ENCODE results near the gene ATP5MC2. TPM values are rescaled to one million over a fixed set of nuclear protein-coding genes. Genes with fewer than 3 reads are reported as not detected.

The ATP5MC2 gene
- total RNA-seq, 1 experiment from 2014 or later: 322 TPM

- H3K9ac ChIP-seq (ENCODE audit: low read length): no peak overlapping the region
- H3K9me2 ChIP-seq (replicated peaks; ENCODE audit: low read length): no peaks in the 10 kb centered on the region
- H3K27ac ChIP-seq (ENCODE audit: low read length): no peak overlapping the region
- DNase-seq (no peak), ATAC-seq (no peak)
- H3K27me3 ChIP-seq (ENCODE audit: low read length): 0 out of 2 replicates have a peak, but pooled peaks cover 3% of the 10 kb centered on the region
- no peaks in the 10 kb centered on the region for H3K9me3 ChIP-seq (ENCODE audit: low read length)
- H2AFZ ChIP-seq (ENCODE audit: low read length): no peak overlapping the region
- no peaks in the 10 kb centered on the region for H3F3A ChIP-seq (ENCODE audit: low read length, unreplicated experiment)
- no peak overlapping the region for H3K4me2 ChIP-seq (ENCODE audit: low read length)
- intact Hi-C loops (cut with micrococcal nuclease): no loop called here
- no TSS peak for BruUV-seq (replicated peaks)
- no peaks in the 10 kb centered on the region for H3K79me2 ChIP-seq (ENCODE audit: low read length)
- H3K4me3 ChIP-seq (ENCODE audit: low read length): no peak overlapping the region
- ChIA-PET CTCF (no interaction called here), POLR2A (ENCODE audit: unreplicated experiment) (no interaction called here)
- H3K36me3 ChIP-seq (ENCODE audit: low read depth, low read length): no peaks in the 10 kb centered on the region
- H3K4me1 ChIP-seq (ENCODE audit: insufficient read depth, low read length): no peaks in the 10 kb centered on the region
- TF ChIP-seq, protein P1, sequence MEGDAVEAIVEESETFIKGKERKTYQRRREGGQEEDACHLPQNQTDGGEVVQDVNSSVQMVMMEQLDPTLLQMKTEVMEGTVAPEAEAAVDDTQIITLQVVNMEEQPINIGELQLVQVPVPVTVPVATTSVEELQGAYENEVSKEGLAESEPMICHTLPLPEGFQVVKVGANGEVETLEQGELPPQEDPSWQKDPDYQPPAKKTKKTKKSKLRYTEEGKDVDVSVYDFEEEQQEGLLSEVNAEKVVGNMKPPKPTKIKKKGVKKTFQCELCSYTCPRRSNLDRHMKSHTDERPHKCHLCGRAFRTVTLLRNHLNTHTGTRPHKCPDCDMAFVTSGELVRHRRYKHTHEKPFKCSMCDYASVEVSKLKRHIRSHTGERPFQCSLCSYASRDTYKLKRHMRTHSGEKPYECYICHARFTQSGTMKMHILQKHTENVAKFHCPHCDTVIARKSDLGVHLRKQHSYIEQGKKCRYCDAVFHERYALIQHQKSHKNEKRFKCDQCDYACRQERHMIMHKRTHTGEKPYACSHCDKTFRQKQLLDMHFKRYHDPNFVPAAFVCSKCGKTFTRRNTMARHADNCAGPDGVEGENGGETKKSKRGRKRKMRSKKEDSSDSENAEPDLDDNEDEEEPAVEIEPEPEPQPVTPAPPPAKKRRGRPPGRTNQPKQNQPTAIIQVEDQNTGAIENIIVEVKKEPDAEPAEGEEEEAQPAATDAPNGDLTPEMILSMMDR (conservative IDR thresholded peaks at IDR 0.05; ENCODE audit: low read depth, low read length): no peak
- TF ChIP-seq EZH2 (IDR thresholded peaks at IDR 0.05; ENCODE audit: low read length, unreplicated experiment) (no peak), EZH2phosphoT487 (IDR thresholded peaks at IDR 0.05; ENCODE audit: borderline replicate concordance, low read length) (no peak)
- no peaks in the 10 kb centered on the region for H4K20me1 ChIP-seq (ENCODE audit: low read length)
Observed at GRCh38 chr12:53712059-53712643, 36.3 kb upstream of the ATP5MC2 start.

GRCh38 chr12:53710091-53710490, 34.2 kb upstream of the ATP5MC2 start:
- intact Hi-C loops (cut with micrococcal nuclease): no loop called here
- no peak for TF ChIP-seq EZH2 (IDR thresholded peaks at IDR 0.05; ENCODE audit: low read length, unreplicated experiment)
- TF ChIP-seq, protein P1 (conservative IDR thresholded peaks at IDR 0.05; ENCODE audit: low read depth, low read length): no peak
- TF ChIP-seq EZH2phosphoT487 (IDR thresholded peaks at IDR 0.05; ENCODE audit: borderline replicate concordance, low read length): no peak
- Histone ChIP-seq H3K9me3 (ENCODE audit: low read length) (no peaks in the 10 kb centered on the region), H3K4me3 (ENCODE audit: low read length) (no peak overlapping the region), H3K9ac (ENCODE audit: low read length) (no peak overlapping the region), H3K4me2 (ENCODE audit: low read length) (no peak overlapping the region), H3K79me2 (ENCODE audit: low read length) (no peaks in the 10 kb centered on the region), H3K4me1 (ENCODE audit: insufficient read depth, low read length) (no peaks in the 10 kb centered on the region), H3K36me3 (ENCODE audit: low read depth, low read length) (no peaks in the 10 kb centered on the region), H3K27me3 (ENCODE audit: low read length) (0 out of 2 replicates have a peak, but pooled peaks cover 3% of the 10 kb centered on the region), H3K27ac (ENCODE audit: low read length) (no peak overlapping the region), H3F3A (ENCODE audit: low read length, unreplicated experiment) (no peaks in the 10 kb centered on the region), H2AFZ (ENCODE audit: low read length) (no peak overlapping the region), H4K20me1 (ENCODE audit: low read length) (no peaks in the 10 kb centered on the region), H3K9me2 (replicated peaks; ENCODE audit: low read length) (no peaks in the 10 kb centered on the region)
- DNase-seq (no peak), ATAC-seq (no peak)
- ChIA-PET CTCF (no interaction called here), POLR2A (ENCODE audit: unreplicated experiment) (no interaction called here)
- BruUV-seq (replicated peaks): no TSS peak

DNA sequence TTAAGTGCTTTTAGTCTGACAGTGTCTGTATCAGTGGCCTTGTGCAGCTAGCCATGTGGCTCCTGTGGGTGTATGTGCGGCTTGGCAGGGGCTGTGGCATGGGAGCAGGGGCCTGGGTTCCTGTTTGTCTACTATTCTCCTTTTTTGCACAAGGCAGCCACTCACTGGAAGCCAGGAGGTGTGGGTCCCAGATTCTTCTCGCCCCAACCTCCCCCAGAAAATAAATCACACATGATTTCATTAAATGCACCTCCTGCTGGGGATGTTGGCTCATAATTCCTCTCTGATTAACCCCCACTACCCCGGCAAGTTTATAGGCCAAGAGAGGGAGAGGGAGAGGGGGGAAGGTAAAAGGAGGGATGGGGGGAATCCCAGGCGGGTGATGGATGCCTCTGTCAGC, 33.8 kb upstream of the ATP5MC2 start:
- Histone ChIP-seq H3K79me2 (ENCODE audit: low read length) (no peaks in the 10 kb centered on the region), H4K20me1 (ENCODE audit: low read length) (no peaks in the 10 kb centered on the region), H3K4me3 (ENCODE audit: low read length) (no peak overlapping the region), H3K4me1 (ENCODE audit: insufficient read depth, low read length) (no peaks in the 10 kb centered on the region), H3F3A (ENCODE audit: low read length, unreplicated experiment) (no peaks in the 10 kb centered on the region), H3K4me2 (ENCODE audit: low read length) (no peak overlapping the region), H3K27ac (ENCODE audit: low read length) (no peak overlapping the region), H3K27me3 (ENCODE audit: low read length) (0 out of 2 replicates have a peak, but pooled peaks cover 3% of the 10 kb centered on the region), H2AFZ (ENCODE audit: low read length) (no peak overlapping the region), H3K9me2 (replicated peaks; ENCODE audit: low read length) (no peaks in the 10 kb centered on the region), H3K9me3 (ENCODE audit: low read length) (no peaks in the 10 kb centered on the region), H3K9ac (ENCODE audit: low read length) (no peak overlapping the region), H3K36me3 (ENCODE audit: low read depth, low read length) (no peaks in the 10 kb centered on the region)
- no peak for TF ChIP-seq EZH2 (IDR thresholded peaks at IDR 0.05; ENCODE audit: low read length, unreplicated experiment)
- TF ChIP-seq EZH2phosphoT487 (IDR thresholded peaks at IDR 0.05; ENCODE audit: borderline replicate concordance, low read length): no peak
- TF ChIP-seq, protein P1 (conservative IDR thresholded peaks at IDR 0.05; ENCODE audit: low read depth, low read length): no peak
- no peak for DNase-seq
- no peak for ATAC-seq
- ChIA-PET POLR2A (ENCODE audit: unreplicated experiment) (no interaction called here), CTCF (interaction anchor here (0.9 kb wide), 1 partner anchor 24 kb away, joined by 3 read pairs; no protein-coding TSS in a partner anchor)
- intact Hi-C loops (cut with micrococcal nuclease): no loop called here
- BruUV-seq (replicated peaks): no TSS peak
